GM18526 (cell line): ENCODE data around the gene RIPK1.

Experiments
- POLR2A ChIP-seq: IDR thresholded peaks from 3 replicates; pipeline ENCODE4 v1.6.1; 2011; ENCODE audit not compliant: insufficient read length; ENCODE audit errors: extremely low read depth

RIPK1 gene

GRCh38 chr6:3124667-3125066 lies 56.4 kb downstream of the RIPK1 start:
- no peak for TF ChIP-seq POLR2A

- TF ChIP-seq POLR2A: no peak
Observed at GRCh38 chr6:3125815-3126214, 57.5 kb downstream of the RIPK1 start.

DNA sequence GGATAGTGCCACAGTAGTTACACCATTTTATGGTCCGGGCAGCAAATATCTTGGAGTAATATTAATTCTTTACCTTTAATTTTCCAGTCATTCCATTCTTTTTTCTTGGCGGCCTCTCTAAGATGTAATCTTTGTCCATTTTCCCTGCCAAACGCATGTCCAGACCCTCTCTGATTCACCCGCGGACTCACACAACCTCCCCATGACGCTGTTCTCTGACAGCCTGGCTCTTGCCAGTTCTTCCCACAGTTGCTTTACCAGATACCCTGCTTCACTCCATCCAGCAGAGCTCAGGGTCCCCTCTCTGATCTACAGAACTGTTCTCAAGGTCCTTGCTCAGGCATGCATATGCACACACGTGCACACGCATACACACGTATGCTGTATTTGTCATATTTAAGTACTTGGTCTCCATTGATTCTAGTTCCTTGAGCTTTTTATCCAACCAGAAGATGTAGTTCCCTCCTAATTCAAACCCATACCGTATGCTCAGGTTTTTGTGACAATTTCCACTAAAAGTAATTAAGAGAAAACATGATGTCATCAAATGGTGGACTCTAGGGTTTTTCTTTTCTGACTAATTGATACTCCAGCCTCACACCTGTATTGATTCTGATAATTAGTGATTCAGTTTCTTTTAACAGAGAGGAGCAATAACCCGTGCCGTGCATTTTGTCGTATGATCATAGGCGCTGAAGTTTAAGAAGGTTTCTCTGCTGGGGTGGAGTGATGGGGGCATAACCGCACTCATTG lies 60.2 kb downstream of the RIPK1 start:
- no peak for TF ChIP-seq POLR2A

DNA sequence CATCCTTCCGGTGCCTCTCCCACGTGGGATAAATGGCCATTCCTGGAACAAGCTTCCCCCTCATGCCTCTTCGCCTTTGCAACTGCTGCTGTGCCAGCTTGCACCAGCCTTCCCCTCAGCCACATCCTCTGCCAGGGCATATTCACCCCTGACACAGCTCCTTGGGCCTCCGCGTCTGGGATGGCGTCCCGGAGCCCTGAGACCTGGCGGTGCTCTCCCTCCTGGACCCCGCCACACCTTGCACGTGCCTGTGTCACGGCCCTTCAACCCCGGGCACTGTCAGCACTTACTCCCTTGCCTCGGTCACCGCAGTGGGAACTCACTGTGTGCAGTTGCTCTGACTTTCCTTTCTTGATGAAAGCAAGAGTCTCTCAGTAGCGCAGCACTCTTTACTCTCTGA lies 63.4 kb downstream of the RIPK1 start:
- TF ChIP-seq POLR2A: no peak

DNA sequence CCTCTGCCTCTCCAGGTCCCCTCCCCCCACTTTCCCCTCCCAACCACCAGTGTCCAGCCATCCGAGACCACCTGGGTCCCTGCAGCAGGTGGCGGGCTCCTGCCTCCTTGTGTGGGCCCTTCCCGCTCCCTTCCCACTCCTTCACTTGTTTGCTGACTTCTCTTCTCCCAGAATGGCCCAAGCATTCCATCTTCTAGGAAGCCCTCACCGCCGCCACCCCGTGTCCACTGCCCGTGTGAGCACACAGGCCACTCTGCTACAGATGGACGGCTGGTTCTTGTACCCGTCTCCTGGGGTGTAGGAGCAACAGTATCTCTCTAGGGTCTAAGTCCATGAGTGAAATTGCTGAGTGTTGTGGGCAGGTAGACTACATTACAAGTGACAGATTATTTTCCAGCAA lies 65.2 kb downstream of the RIPK1 start:
- TF ChIP-seq POLR2A: no peak

DNA sequence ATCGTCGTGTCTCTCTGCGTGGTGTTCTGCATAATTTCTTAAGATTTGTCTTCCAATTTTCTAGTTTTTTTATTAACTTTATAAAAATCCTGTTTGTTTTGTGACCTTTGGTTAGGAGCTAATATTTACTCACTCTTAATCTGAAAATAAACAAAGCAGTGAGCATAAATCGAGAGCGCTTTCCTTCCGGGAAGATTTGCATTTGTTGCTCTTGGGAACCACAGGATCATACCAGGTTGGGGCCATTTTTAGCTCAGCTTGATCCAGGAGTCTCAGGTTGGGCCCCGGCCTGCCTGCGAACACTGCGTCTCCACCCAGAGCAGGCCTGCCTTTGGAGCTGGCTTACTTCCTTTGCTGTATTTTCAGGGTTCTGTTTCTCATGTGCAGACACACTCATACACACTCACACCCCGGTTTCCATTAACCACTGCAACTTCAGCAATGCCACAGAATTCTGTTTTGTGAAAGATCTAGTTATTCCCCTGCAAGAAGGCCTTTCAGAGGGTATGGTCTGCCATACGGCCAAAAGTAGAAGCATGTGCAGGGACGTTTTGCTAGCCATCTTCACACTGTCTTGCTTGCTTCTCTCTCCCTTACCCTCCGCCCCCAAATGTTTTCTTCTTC lies 67.5 kb downstream of the RIPK1 start:
- TF ChIP-seq POLR2A: no peak

GRCh38 chr6:3136292-3137011 lies 68.2 kb downstream of the RIPK1 start:
- no peak for TF ChIP-seq POLR2A

DNA sequence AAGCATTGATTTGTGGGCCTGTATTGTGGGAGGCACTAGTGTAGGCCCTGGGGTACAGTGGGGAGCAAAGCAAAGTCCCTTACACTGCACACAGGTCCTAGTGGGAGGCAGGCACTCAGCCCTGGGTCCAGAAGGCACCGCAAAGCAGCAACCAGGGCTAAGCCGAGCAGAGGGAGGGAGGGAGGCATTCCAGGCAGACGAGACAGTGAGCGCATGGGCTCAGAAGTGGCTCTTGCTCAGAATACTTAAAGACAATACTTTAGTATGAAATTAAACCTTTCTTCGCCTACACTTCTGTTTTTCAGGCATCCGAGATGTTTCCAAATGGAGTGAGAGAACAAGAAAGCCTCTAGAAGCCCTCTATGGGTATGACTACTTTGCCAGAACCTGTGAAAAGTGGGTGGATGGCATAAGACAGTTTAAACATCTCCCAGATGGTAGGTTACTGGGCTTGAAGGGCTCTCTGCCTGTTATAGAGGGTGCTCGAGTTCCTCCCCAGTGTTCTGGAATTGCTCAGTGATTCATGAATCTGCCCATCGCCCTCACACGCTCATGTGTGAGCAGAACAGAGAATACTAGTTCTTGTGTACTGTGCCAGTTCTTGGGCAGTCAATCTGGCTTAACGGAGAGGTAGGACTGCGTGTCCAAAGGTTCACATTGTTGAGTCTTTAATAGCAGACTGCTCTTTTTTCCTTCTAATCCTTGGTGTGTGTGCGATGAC lies 68.9 kb downstream of the RIPK1 start:
- no peak for TF ChIP-seq POLR2A

- no peak for TF ChIP-seq POLR2A
Observed at GRCh38 chr6:3138341-3138740, 70.0 kb downstream of the RIPK1 start.

DNA sequence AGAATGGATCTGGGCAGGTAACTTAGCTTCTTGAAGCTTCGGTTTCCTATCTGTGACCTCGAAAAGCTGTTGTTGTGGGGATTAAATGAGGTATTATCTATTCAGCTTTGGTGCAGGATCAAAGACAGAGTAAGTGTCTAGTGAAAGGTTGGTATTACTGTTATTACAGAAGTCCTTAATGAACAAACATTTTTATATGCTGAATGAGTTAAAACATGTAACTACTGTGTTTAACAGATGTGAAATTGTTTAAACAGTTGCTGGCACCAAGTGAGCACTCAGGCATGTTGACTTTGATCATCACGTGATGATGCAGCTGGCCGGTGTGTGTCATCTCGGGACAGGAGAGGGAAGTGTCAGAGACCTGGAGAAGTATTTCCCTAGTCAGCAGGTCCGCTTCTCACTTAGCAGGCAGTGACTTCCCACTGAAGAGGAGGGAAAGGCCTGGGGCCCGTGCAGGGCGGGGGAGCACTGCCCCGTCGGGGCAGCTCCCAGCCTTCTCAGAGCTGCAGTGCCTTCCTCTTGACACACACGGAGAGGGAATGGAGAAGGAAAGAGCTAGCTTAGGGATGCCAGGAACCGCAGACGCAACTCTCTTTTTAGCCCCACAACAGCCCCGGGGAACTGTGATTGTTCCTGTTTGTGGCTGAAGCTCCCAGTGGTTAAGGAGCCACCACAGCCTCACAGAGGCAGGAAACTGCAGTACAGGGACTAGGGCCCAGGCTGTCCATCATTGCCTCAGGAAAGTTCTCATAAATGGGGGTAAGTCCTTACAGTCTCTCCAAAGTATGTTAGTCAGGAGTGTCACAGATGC lies 71.0 kb downstream of the RIPK1 start:
- TF ChIP-seq POLR2A: no peak

DNA sequence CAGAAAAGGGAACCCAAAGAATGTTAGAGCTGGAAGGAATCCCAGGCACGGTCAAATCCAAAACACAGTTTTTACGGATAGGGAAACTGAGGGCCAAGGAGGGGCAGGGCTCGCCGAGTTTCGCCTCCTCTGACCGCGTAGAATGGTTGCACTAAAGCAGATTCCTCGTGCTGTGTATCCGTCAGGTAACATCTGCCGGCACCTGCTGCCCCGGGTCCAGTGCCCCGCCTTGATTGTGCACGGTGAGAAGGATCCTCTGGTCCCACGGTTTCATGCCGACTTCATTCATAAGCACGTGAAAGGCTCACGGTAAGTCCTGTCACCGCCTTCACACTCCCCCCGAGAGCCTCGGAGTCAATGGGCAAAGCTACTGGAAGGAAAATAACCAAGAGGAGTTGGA lies 71.9 kb downstream of the RIPK1 start:
- TF ChIP-seq POLR2A: no peak

DNA sequence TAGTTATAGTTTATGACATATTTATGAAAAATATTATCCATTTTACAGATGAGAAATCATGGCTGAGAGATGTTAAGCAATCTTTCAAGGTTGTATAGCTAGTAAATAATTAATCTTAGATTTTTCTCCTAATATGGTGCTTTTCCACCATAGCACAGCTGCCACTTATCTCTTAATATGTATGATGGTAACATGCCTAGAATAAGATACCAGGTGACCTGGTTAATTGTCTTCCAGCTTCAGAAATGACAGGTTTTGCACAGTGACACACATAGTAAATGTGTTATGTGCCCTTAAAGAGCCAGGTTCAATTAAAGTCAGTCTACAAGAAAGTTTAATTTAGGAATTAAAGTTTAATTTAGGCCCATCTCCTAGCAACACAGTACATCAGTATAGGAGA lies 74.2 kb downstream of the RIPK1 start:
- TF ChIP-seq POLR2A: no peak

- TF ChIP-seq POLR2A: no peak
Observed at GRCh38 chr6:3143158-3143557, 74.9 kb downstream of the RIPK1 start.

GRCh38 chr6:3144571-3144970 lies 76.3 kb downstream of the RIPK1 start:
- no peak for TF ChIP-seq POLR2A
